Suprapubic skin (tissue), 4 donors: Measurements from ENCODE around the gene PGM5.

ENCODE experiments used
- CTCF ChIP-seq, 2 donors: fragments of 200-600 bp in 1 of 2; fragments of 450-650 bp in 1 of 2; sonication (generic) in 1 of 2; IDR thresholded peaks; one replicate each; pipeline ENCODE4 v1.5.1; 2016 to 2019; ENCODE audit warnings: antibody characterized with exemption in 2 of 2, mild to moderate bottlenecking in 1 of 2, moderate library complexity in 1 of 2
- EP300 ChIP-seq: sonication (generic); formaldehyde crosslinking; IDR thresholded peaks from one replicate; pipeline ENCODE4 v1.6.1; 2017; ENCODE audit warnings: antibody characterized with exemption
- POLR2AphosphoS5 ChIP-seq, 3 donors: sonication (generic); formaldehyde crosslinking; IDR thresholded peaks; one replicate each; pipeline ENCODE4 v1.6.1; 2017; ENCODE audit warnings: antibody characterized with exemption in 3 of 3

- TF ChIP-seq CTCF (IDR thresholded peaks at IDR 0.05), result no peak
- no peak for TF ChIP-seq EP300
- TF ChIP-seq POLR2AphosphoS5 (IDR thresholded peaks at IDR 0.05), result no peak
These were observed 70.3 kb downstream of the PGM5 start for GRCh38 chr9:68426755-68427154.
